Astrocyte (in vitro differentiated cells and primary cell): ENCODE data around the gene SETD6.

ENCODE experiments used
- EZH2 ChIP-seq: IDR thresholded peaks from 2 replicates; pipeline ENCODE4 v1.6.1; 2012; ENCODE audit warnings: mild to moderate bottlenecking, low read length, inconsistent platforms; ENCODE audit not compliant: insufficient read depth
- TF ChIP-seq, protein P1 (sequence below): IDR thresholded peaks from 2 replicates; pipeline ENCODE4 v1.5.1; 2011; ENCODE audit warnings: low read depth, mild to moderate bottlenecking, inconsistent platforms, low read length, moderate library complexity; ENCODE audit not compliant: insufficient read depth

DNA sequence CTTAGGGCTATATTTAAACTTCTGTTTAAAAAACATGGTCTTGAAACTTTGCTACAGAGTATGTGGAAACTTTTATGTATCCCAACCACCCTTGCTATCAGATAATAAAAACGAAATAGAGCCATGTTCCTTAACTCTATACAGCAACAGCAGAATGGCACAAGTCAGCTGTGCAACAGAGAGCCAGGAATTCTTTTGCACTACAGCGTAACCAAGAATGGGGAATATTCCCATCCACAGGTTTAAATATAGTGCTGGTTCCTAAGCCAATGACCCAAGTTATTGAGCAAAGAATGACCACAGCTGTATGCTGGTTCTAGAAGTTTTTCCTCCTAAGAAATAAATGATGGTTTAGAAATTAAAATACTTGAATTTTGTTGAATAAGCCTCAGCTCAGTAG is 33.1 kb downstream of the SETD6 start:
- TF ChIP-seq, protein P1, sequence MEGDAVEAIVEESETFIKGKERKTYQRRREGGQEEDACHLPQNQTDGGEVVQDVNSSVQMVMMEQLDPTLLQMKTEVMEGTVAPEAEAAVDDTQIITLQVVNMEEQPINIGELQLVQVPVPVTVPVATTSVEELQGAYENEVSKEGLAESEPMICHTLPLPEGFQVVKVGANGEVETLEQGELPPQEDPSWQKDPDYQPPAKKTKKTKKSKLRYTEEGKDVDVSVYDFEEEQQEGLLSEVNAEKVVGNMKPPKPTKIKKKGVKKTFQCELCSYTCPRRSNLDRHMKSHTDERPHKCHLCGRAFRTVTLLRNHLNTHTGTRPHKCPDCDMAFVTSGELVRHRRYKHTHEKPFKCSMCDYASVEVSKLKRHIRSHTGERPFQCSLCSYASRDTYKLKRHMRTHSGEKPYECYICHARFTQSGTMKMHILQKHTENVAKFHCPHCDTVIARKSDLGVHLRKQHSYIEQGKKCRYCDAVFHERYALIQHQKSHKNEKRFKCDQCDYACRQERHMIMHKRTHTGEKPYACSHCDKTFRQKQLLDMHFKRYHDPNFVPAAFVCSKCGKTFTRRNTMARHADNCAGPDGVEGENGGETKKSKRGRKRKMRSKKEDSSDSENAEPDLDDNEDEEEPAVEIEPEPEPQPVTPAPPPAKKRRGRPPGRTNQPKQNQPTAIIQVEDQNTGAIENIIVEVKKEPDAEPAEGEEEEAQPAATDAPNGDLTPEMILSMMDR = no peak
- no peak for TF ChIP-seq EZH2
